Breast epithelium (tissue), 3 donors: ENCODE data around the gene NAAA.

Experiments used
- CTCF ChIP-seq, 3 donors: fragments of 450-650 bp; IDR thresholded peaks; one replicate each; pipeline ENCODE4 v1.5.1; 2016 to 2017; ENCODE audit warnings: antibody characterized with exemption in 3 of 3, mild to moderate bottlenecking in 3 of 3, moderate library complexity in 3 of 3
- POLR2AphosphoS5 ChIP-seq, 3 donors: sonication (generic); formaldehyde crosslinking; IDR thresholded peaks; one replicate each; pipeline ENCODE4 v1.6.1; 2017; ENCODE audit warnings: antibody characterized with exemption in 3 of 3

GRCh38 chr4:75895744-75896314, 45.0 kb downstream of the NAAA start:
- TF ChIP-seq CTCF (IDR thresholded peaks at IDR 0.05) (peak in 2 of 3 donors; percentile 27 to 47), POLR2AphosphoS5 (IDR thresholded peaks at IDR 0.05) (no peak)
